Body of pancreas (tissue), 4 donors: ENCODE measurements around the gene TIE1. TPM values are rescaled to one million over a fixed set of nuclear protein-coding genes. Genes with fewer than 3 reads are reported as not detected.

ENCODE experiments used
- ATAC-seq: fragments of 150-250 bp; one replicate; pipeline ENCODE4 v1.9.1; 2016
- DNase-seq, 4 donors: peaks; one replicate each; pipeline ENCODE4 v3.0.0-alpha.2; 2019
- H3K27ac ChIP-seq, 4 donors: fragments of 200-600 bp; sonication (generic); 1 replicate in 3 of 4; 2 replicates in 1 of 4; pipeline versions ENCODE4 v1.5.1 to v1.6.1; 2016 to 2019; ENCODE audit warnings: mild to moderate bottlenecking in 1 of 4, mixed read lengths in 1 of 4, moderate library complexity in 1 of 4
- H3K27me3 ChIP-seq, 2 donors: fragments of 200-600 bp; sonication (generic); one replicate each; pipeline ENCODE4 v1.6.0; 2016; ENCODE audit warnings: mild to moderate bottlenecking in 1 of 2
- H3K36me3 ChIP-seq, 2 donors: fragments of 200-600 bp; sonication (generic); replicated peaks in 1 of 2; 2 replicates each; pipeline ENCODE4 v1.5.1; 2016; ENCODE audit warnings: low read depth in 2 of 2; ENCODE audit not compliant: insufficient read depth in 1 of 2
- H3K4me1 ChIP-seq: fragments of 200-600 bp; sonication (generic); one replicate; pipeline ENCODE4 v1.6.0; 2016
- H3K4me3 ChIP-seq, 2 donors: fragments of 200-600 bp; sonication (generic); 1 replicate in 1 of 2; 2 replicates in 1 of 2; pipeline ENCODE4 v1.5.1; 2016 to 2019
- H3K9me3 ChIP-seq, 3 donors: fragments of 200-600 bp; sonication (generic); 1 replicate in 2 of 3; 2 replicates in 1 of 3; pipeline ENCODE4 v1.5.1; 2016
- CTCF ChIP-seq, 7 experiments: fragments of 450-650 bp in 4 of 7; fragments of 200-600 bp in 3 of 7; sonication (generic) in 3 of 7; IDR thresholded peaks; one replicate each; pipeline ENCODE4 v1.5.1; 2016 to 2019; ENCODE audit warnings: antibody characterized with exemption in 7 of 7
- POLR2A ChIP-seq, 3 donors: fragments of 450-650 bp; IDR thresholded peaks; one replicate each; pipeline ENCODE4 v1.6.1; 2016; ENCODE audit warnings: antibody characterized with exemption in 3 of 3, mild to moderate bottlenecking in 2 of 3
- WGBS, 2 donors: methylation state at CpG; one replicate each; pipeline ENCODE4 v1.1.5; 2017; 5-methylcytosine and 5-hydroxymethylcytosine counted together
- intact Hi-C: fragments of 100-400 bp; cut with DNase I; formaldehyde crosslinking; loops from one replicate; pipeline ENCODE4 v1.15.1; 2023
- total RNA-seq, 2 donors: library from RNA; depleted of rRNA; stranded (reverse); fragments of >200 nt; gene quantifications; one replicate each; pipeline ENCODE4 v1.1.0, GENCODE V29; 2016

Gene TIE1
- total RNA-seq, 2 donors from 2014 or later, result 12.2 to 14.0 TPM

DNA sequence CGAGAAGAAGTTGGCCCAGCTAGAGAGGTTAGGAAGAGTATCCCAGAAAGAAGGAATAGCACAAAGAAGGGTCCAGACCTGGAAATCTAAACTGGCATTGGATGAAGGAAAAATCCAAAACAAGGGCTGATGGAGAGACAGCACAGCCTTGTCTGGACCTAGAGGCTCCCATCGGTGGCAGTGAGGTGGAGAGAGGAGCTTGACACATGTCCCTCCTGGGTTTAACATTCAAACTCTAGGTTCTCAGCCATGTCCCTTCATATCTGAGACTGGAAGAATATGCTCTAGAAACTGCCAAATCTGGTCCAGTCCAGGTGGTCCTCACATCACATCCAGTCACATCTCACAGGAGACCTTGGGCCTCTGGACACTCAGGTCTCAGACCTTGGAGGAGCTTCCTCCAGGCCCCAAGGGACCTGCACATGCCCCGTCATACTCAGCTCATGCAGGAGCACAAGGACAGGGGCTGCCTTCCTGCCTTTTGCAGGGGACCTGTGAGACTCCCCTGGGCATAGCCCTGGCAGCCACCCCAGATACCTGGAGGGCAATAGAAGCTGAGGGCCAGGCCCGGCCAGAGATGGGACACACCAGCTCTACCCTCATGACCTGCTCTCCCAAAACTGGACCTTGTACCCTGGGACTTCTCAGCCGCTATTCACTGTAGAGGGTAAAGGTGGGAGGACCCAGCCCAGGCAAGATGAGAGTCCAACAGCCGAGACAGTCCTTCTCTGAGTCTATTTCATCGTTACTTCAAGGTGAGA, 23.5 kb upstream of the TIE1 start:
- Histone ChIP-seq H3K4me3 (no peak overlapping the region), H3K27ac (peak overlapping the region; percentile 58 to 83 (median 72)), H3K4me1 (peaks cover 40% of the 10 kb centered on the region), H3K9me3 (no peaks in the 10 kb centered on the region), H3K36me3 (no peaks in the 10 kb centered on the region), H3K27me3 (no peaks in the 10 kb centered on the region)
- no peak for DNase-seq
- ATAC-seq, result peak; percentile 4
- no peak for TF ChIP-seq CTCF (IDR thresholded peaks at IDR 0.05)
- no peak for TF ChIP-seq POLR2A (IDR thresholded peaks at IDR 0.05)
- 52 to 74% methylated on average over 6 to 7 of the region's 7 CpGs for WGBS, 2 donors
- intact Hi-C loops, result no loop called here

DNA sequence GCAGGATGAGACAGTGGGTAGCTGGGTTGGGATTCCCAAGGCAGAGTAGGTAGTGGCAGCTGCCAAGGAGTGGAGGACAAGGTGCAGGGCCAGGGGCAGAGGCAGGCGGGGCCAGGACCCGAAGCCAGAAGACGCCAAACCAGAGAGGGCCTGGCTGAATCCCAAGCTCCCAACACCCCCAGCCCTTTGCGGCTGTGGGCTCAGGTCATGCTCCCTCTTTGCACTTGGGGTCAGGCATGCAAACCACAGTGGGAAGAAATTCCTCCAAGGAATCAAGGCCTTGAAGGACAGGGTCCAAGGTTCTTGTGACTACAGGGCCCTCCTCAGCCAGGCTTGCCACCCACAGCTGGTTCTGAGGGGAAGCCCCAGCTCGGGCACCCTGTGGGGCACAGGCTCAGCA, 21.6 kb upstream of the TIE1 start:
- ATAC-seq (no peak), DNase-seq (no peak)
- H3K27ac ChIP-seq, result no peak overlapping the region
- no peaks in the 10 kb centered on the region for H3K36me3 ChIP-seq
- no peaks in the 10 kb centered on the region for H3K27me3 ChIP-seq
- no peak overlapping the region for H3K4me3 ChIP-seq
- WGBS, 2 donors, result 93 to 98% methylated on average over 3 to 5 of the region's 5 CpGs
- peaks cover 49% of the 10 kb centered on the region for H3K4me1 ChIP-seq
- intact Hi-C loops, result no loop called here
- no peaks in the 10 kb centered on the region for H3K9me3 ChIP-seq
- TF ChIP-seq CTCF (IDR thresholded peaks at IDR 0.05) (no peak), POLR2A (IDR thresholded peaks at IDR 0.05) (no peak)

DNA sequence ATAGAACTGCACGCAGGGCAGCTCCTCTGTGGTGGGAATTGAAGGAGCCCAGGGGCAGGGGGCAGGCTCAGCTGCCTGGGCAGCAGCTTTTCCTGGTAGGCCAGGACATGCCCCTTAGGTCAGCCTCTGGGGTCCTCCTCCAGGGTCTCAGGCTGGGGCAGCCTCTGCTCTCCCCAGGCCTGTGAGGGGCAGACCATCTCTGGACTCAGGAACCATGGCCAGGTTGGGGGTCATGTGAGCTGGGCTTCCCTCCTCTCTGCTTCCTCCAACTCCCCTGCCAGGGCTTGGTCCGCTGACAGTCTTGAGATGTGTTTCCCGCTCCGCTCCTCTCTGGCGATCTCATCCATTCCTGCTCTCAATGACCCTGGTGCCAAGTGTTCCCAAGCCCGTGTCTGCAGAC, 21.1 kb upstream of the TIE1 start:
- no peaks in the 10 kb centered on the region for H3K27me3 ChIP-seq
- intact Hi-C loops, result no loop called here
- ATAC-seq (no peak), DNase-seq (no peak)
- H3K4me3 ChIP-seq, result no peak overlapping the region
- no peak for TF ChIP-seq POLR2A (IDR thresholded peaks at IDR 0.05)
- TF ChIP-seq CTCF (IDR thresholded peaks at IDR 0.05), result no peak
- no peaks in the 10 kb centered on the region for H3K36me3 ChIP-seq
- WGBS, 2 donors, result 90% methylated on average over 4 to 6 of the region's 6 CpGs
- H3K27ac ChIP-seq, result no peak overlapping the region
- peaks cover 49% of the 10 kb centered on the region for H3K4me1 ChIP-seq
- no peaks in the 10 kb centered on the region for H3K9me3 ChIP-seq

DNA sequence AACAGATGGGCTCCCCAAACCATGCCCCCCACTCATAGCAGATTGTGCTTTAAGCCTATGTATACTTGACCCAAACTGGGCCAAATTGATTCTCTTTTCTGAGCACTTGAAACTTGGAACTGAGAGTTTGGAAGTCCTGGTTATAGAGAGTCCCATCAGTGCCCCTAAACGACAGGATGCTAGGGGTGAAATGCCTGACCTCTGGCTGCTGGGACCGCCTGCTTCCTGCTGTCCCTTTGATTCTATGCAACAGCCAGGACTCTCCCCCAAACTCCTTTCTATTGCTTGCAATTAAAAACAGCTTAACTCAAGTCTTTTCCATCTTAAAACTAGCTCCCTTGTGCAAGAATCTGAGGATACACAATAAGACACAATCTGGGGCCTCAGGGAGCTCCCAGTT, 20.1 kb upstream of the TIE1 start:
- Histone ChIP-seq H3K9me3 (no peaks in the 10 kb centered on the region), H3K36me3 (no peaks in the 10 kb centered on the region), H3K27me3 (no peaks in the 10 kb centered on the region), H3K27ac (no peak overlapping the region), H3K4me3 (no peak overlapping the region), H3K4me1 (peaks cover 45% of the 10 kb centered on the region)
- 67 to 100% methylated on average over 2 of the region's 2 CpGs for WGBS, 2 donors
- TF ChIP-seq POLR2A (IDR thresholded peaks at IDR 0.05) (no peak), CTCF (IDR thresholded peaks at IDR 0.05) (no peak)
- DNase-seq (no peak), ATAC-seq (no peak)
- intact Hi-C loops, result no loop called here
